HG03097 (cell line): ENCODE results near the gene KCNK7.

Experiments
- ATAC-seq: cut with Tn5 transposase; IDR thresholded peaks from one replicate; pipeline ENCODE4 v1.9.1; 2021; ENCODE audit not compliant: unreplicated experiment, low FRiP score

The KCNK7 gene

GRCh38 chr11:65629579-65629978, 34.0 kb upstream of the KCNK7 start:
- no peak for ATAC-seq

- no peak for ATAC-seq
These were observed 31.6 kb upstream of the KCNK7 start for GRCh38 chr11:65627202-65627601.

GRCh38 chr11:65625628-65626342, 30.2 kb upstream of the KCNK7 start:
- no peak for ATAC-seq

- ATAC-seq: no peak
These were observed 29.5 kb upstream of the KCNK7 start for GRCh38 chr11:65624931-65625627.

- ATAC-seq: no peak
These were observed 28.4 kb upstream of the KCNK7 start for GRCh38 chr11:65623852-65624616.

- no peak for ATAC-seq
These were observed 27.6 kb upstream of the KCNK7 start for GRCh38 chr11:65623177-65623576.

GRCh38 chr11:65622011-65622410, 26.4 kb upstream of the KCNK7 start:
- no peak for ATAC-seq

GRCh38 chr11:65621460-65621859, 25.9 kb upstream of the KCNK7 start:
- no peak for ATAC-seq

- ATAC-seq: no peak
These were observed 25.1 kb upstream of the KCNK7 start for GRCh38 chr11:65620666-65621065.

GRCh38 chr11:65619281-65619928, 23.8 kb upstream of the KCNK7 start:
- ATAC-seq: no peak

GRCh38 chr11:65618763-65619162, 23.2 kb upstream of the KCNK7 start:
- ATAC-seq: no peak

GRCh38 chr11:65617990-65618751, 22.6 kb upstream of the KCNK7 start:
- ATAC-seq: no peak

- no peak for ATAC-seq
These were observed 21.7 kb upstream of the KCNK7 start for GRCh38 chr11:65617136-65617850.

- no peak for ATAC-seq
These were observed 21.0 kb upstream of the KCNK7 start for GRCh38 chr11:65616575-65617001.

- peak; percentile 3 for ATAC-seq
These were observed 20.5 kb upstream of the KCNK7 start for GRCh38 chr11:65615950-65616574.

GRCh38 chr11:65615229-65615949, 19.8 kb upstream of the KCNK7 start, which contains the start of gene PCNX3:
Gene PCNX3, plus strand, starts transcription at chr11:65615776. Its CDS starts 536 bp downstream, at chr11:65616312.
- ATAC-seq: peak; percentile 71

GRCh38 chr11:65613091-65613928, 17.7 kb upstream of the KCNK7 start:
- ATAC-seq: no peak
